ENCODE measurements around the gene C1RL. TPM values are rescaled to one million over a fixed set of nuclear protein-coding genes. Genes with fewer than 3 reads are reported as not detected.

Gene C1RL
- total RNA-seq, 2 experiments from 2014 or later = 12.2 to 14.1 TPM

DNA sequence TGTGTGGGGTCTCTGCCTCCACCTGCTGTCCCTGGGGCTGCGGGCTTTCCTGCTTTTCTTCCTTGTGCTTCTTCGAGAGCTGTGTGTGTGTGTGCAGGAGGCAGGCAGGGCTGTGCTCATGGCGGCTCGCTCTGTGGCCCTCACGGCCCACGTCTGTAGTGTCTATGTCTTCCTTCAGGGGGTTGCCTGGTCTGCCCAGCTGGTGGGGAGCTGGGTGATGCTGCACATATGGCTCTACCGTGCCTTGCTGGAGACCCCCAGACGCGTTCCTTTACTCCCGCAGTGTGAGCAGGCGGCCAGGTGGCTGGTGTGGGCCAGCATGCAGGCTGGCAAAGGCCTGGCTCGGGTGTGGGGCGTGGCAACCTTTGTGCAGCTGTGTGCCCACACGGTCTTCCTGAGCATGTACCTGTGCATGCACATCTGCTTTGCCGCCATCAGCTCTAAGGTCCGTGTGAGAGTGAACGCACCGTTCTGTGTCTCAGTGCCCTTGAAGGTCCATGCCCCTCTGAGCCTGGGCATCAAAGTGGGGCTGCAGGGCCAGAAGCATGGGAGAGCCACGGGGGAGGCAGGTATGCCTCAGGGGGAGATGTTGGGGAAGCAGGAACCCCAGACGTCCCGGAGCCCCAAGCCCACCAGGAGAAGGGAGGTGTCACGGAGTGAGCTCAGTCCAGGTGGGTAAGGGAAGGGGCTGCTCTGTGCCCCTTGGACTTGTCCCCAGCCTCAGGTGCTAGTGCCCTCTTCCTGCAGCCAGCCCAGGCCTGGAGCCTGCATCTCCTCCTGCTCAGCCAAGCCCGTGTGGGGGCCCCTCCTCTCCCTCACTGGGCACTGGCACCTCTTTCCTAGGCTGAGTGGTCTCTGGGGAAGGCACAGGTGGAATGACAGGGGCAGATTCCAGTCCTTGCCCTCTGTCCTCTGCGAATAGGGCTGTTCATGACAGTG is 47.5 kb upstream of the C1RL start:
- DNase-seq (peak in 1 of 14 experiments; percentile 9), ATAC-seq (ENCODE audit: poor library complexity) (no peak)
- Mint-ChIP-seq H3K4me3 (no peak overlapping the region), H3K27me3 (no peaks in the 10 kb centered on the region), H3K36me3 (ENCODE audit: low read depth) (peaks cover 44% of the 10 kb centered on the region), H3K9me3 (no peaks in the 10 kb centered on the region), H3K27ac (no peak overlapping the region), H3K4me1 (ENCODE audit: low read depth) (no peaks in the 10 kb centered on the region)
- H3K36me3 ChIP-seq (ENCODE audit: insufficient read depth, low read length) = peaks cover 59% of the 10 kb centered on the region
- no peak overlapping the region for H3K4me3 ChIP-seq (ENCODE audit: low read length)
- CTCF ChIA-PET = no interaction called here
- intact Hi-C loops (cut with DNase I, micrococcal nuclease) = no loop called here
- no peak for TF ChIP-seq CTCF (IDR thresholded peaks at IDR 0.05)
- no peaks in the 10 kb centered on the region for H3K9me3 ChIP-seq (ENCODE audit: control insufficient read depth in 1 of 2, insufficient read depth in 1 of 2, low read length in 2 of 2)
- no peaks in the 10 kb centered on the region for H3K4me1 ChIP-seq (ENCODE audit: insufficient read depth, low read length)
- POLR2A ChIA-PET = no interaction called here
- H3K27me3 ChIP-seq (ENCODE audit: control insufficient read depth in 1 of 2, insufficient read depth in 2 of 2, low read length in 2 of 2) = no peaks in the 10 kb centered on the region
- H3K27ac ChIP-seq (ENCODE audit: low read depth in 1 of 2, low read length in 2 of 2) = no peak overlapping the region

- ATAC-seq (ENCODE audit: poor library complexity) = no peak
- H3K27ac Mint-ChIP-seq = no peak overlapping the region
- no peak for DNase-seq
Observed at GRCh38 chr12:7155471-7156034, 46.5 kb upstream of the C1RL start.

DNA sequence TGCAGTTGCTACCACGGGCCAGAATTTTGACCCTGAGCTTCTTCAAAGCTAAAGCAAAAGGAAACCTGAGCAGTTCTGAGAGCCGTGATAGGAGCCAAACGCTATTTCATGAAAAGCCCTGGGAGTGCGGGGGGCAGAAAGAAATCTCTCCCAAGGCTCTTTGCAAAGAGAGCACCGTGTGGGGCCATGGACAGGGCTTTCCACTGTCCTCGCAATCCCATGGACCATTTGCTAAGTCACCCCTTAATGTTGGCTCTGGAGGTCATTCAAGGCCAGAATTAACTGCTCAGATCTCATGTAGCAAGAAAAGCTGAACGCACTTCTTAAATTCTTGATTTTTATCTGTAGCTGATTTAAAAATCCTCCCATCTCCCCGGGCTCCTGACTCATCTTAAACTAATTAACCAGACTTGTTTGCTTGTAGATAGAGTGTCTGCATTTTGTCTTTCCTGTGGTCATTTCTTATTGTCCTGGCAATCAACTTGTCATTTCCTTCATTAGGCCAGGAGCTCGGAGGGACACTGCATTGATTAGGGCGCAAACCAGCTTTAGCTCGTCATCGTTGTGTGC is 46.0 kb upstream of the C1RL start:
- no peak overlapping the region for H3K4me3 Mint-ChIP-seq
- no peak for TF ChIP-seq CTCF (IDR thresholded peaks at IDR 0.05)
- no peak overlapping the region for H3K27ac Mint-ChIP-seq
- DNase-seq = no peak
- ChIA-PET CTCF (no interaction called here), POLR2A (no interaction called here)
- no peaks in the 10 kb centered on the region for H3K9me3 Mint-ChIP-seq
- ATAC-seq (ENCODE audit: poor library complexity) = no peak
- intact Hi-C loops (cut with DNase I, micrococcal nuclease) = no loop called here
- peaks cover 55% of the 10 kb centered on the region for H3K36me3 Mint-ChIP-seq (ENCODE audit: low read depth)
- H3K4me3 ChIP-seq (ENCODE audit: low read length) = no peak overlapping the region
- no peaks in the 10 kb centered on the region for H3K9me3 ChIP-seq (ENCODE audit: control insufficient read depth in 1 of 2, insufficient read depth in 1 of 2, low read length in 2 of 2)
- no peaks in the 10 kb centered on the region for H3K4me1 Mint-ChIP-seq (ENCODE audit: low read depth)
- peaks cover 75% of the 10 kb centered on the region for H3K36me3 ChIP-seq (ENCODE audit: insufficient read depth, low read length)
- H3K4me1 ChIP-seq (ENCODE audit: insufficient read depth, low read length) = no peaks in the 10 kb centered on the region
- no peak overlapping the region for H3K27ac ChIP-seq (ENCODE audit: low read depth in 1 of 2, low read length in 2 of 2)
- H3K27me3 ChIP-seq (ENCODE audit: control insufficient read depth in 1 of 2, insufficient read depth in 2 of 2, low read length in 2 of 2) = no peaks in the 10 kb centered on the region
- H3K27me3 Mint-ChIP-seq = no peaks in the 10 kb centered on the region

More at GRCh38 chr12:7155471-7156034, 46.5 kb upstream of the C1RL start:
- Histone ChIP-seq H3K4me1 (ENCODE audit: insufficient read depth, low read length) (no peaks in the 10 kb centered on the region), H3K27me3 (ENCODE audit: control insufficient read depth in 1 of 2, insufficient read depth in 2 of 2, low read length in 2 of 2) (no peaks in the 10 kb centered on the region), H3K9me3 (ENCODE audit: control insufficient read depth in 1 of 2, insufficient read depth in 1 of 2, low read length in 2 of 2) (no peaks in the 10 kb centered on the region), H3K36me3 (ENCODE audit: insufficient read depth, low read length) (peaks cover 69% of the 10 kb centered on the region), H3K4me3 (ENCODE audit: low read length) (no peak overlapping the region), H3K27ac (ENCODE audit: low read depth in 1 of 2, low read length in 2 of 2) (no peak overlapping the region)
- ChIA-PET CTCF (no interaction called here), POLR2A (no interaction called here)
- no peaks in the 10 kb centered on the region for H3K4me1 Mint-ChIP-seq (ENCODE audit: low read depth)
- no peaks in the 10 kb centered on the region for H3K27me3 Mint-ChIP-seq
- H3K36me3 Mint-ChIP-seq (ENCODE audit: low read depth) = peaks cover 49% of the 10 kb centered on the region
- no peaks in the 10 kb centered on the region for H3K9me3 Mint-ChIP-seq
- intact Hi-C loops (cut with DNase I, micrococcal nuclease) = no loop called here
- no peak overlapping the region for H3K4me3 Mint-ChIP-seq
- TF ChIP-seq CTCF (IDR thresholded peaks at IDR 0.05) = no peak
